Hindlimb muscle (tissue), 1 donor: ENCODE data around the gene SCRT2. TPM values are rescaled to one million over a fixed set of nuclear protein-coding genes. Genes with fewer than 3 reads are reported as not detected.
"Not testable (repeated sequence)": the region's sequence is repeated elsewhere in the genome, so short reads cannot be mapped to it uniquely, and the experiment has no call there.

Experiments
- DNase-seq: peaks from one replicate; pipeline ENCODE4 v3.0.0-alpha.2; 2013
- polyA plus RNA-seq: library from polyadenylated mRNA; unstranded; fragments of 120-200 nt; gene quantifications from one replicate; pipeline ENCODE4 v1.2.1, GENCODE V29; 2013; ENCODE audit not compliant: insufficient read length

SCRT2 gene
- not detected for polyA plus RNA-seq

- peak; percentile 91 for DNase-seq
Measured at GRCh38 chr20:675453-676314, at the start of gene SCRT2. Gene SCRT2, minus strand, starts transcription at chr20:675802. Its CDS starts 201 bp downstream, at chr20:675601.

GRCh38 chr20:724797-725196 is 49.2 kb upstream of the SCRT2 start:
- DNase-seq = not testable (repeated sequence)

- DNase-seq = no peak
Measured at GRCh38 chr20:723756-724155, 48.2 kb upstream of the SCRT2 start.

GRCh38 chr20:722822-723644 is 47.4 kb upstream of the SCRT2 start:
- DNase-seq = no peak

- no peak for DNase-seq
Measured at GRCh38 chr20:721876-722275, 46.3 kb upstream of the SCRT2 start.

- peak; percentile 13 for DNase-seq
Measured at GRCh38 chr20:719816-720215, 44.2 kb upstream of the SCRT2 start.

GRCh38 chr20:719068-719467 is 43.5 kb upstream of the SCRT2 start:
- no peak for DNase-seq

GRCh38 chr20:717832-718231 is 42.2 kb upstream of the SCRT2 start:
- no peak for DNase-seq

- no peak for DNase-seq
Measured at GRCh38 chr20:717271-717670, 41.7 kb upstream of the SCRT2 start.

- DNase-seq = no peak
Measured at GRCh38 chr20:714453-714852, 38.9 kb upstream of the SCRT2 start.

GRCh38 chr20:711576-711975 is 36.0 kb upstream of the SCRT2 start:
- DNase-seq = no peak

GRCh38 chr20:710780-711450 is 35.3 kb upstream of the SCRT2 start:
- no peak for DNase-seq

GRCh38 chr20:709991-710779 is 34.6 kb upstream of the SCRT2 start:
- DNase-seq = no peak

GRCh38 chr20:709423-709822 is 33.8 kb upstream of the SCRT2 start:
- peak; percentile 12 for DNase-seq

- DNase-seq = no peak
Measured at GRCh38 chr20:708956-709355, 33.4 kb upstream of the SCRT2 start.

- DNase-seq = no peak
Measured at GRCh38 chr20:707451-708110, 32.0 kb upstream of the SCRT2 start.

GRCh38 chr20:706366-706885 is 30.8 kb upstream of the SCRT2 start:
- no peak for DNase-seq

- no peak for DNase-seq
Measured at GRCh38 chr20:704726-705125, 29.1 kb upstream of the SCRT2 start.

GRCh38 chr20:703426-703825 is 27.8 kb upstream of the SCRT2 start:
- no peak for DNase-seq

- DNase-seq = no peak
Measured at GRCh38 chr20:703006-703405, 27.4 kb upstream of the SCRT2 start.

GRCh38 chr20:701401-702129 is 26.0 kb upstream of the SCRT2 start:
- no peak for DNase-seq
